ENCODE results near the gene HEG1.

DNA sequence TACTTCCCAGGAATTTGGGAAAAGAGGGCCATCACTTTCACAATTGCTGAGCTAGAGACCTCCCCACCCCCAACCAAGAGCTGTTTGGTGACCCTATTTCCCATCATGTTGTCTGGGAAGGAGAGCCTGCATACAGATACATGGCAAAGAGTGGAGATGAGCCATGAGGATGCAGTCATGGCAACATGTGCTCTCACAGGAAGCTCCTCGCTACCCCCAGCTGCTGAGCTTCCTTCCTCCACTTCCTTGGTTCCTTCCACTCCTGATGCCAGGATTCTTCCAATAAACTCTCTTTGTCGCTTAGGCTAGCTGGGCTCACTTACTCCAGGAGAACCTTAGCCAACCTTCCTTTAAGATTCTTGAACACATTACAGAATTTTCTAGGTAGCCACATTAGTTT is 72.9 kb downstream of the HEG1 start:
- TF ChIP-seq, protein P1, sequence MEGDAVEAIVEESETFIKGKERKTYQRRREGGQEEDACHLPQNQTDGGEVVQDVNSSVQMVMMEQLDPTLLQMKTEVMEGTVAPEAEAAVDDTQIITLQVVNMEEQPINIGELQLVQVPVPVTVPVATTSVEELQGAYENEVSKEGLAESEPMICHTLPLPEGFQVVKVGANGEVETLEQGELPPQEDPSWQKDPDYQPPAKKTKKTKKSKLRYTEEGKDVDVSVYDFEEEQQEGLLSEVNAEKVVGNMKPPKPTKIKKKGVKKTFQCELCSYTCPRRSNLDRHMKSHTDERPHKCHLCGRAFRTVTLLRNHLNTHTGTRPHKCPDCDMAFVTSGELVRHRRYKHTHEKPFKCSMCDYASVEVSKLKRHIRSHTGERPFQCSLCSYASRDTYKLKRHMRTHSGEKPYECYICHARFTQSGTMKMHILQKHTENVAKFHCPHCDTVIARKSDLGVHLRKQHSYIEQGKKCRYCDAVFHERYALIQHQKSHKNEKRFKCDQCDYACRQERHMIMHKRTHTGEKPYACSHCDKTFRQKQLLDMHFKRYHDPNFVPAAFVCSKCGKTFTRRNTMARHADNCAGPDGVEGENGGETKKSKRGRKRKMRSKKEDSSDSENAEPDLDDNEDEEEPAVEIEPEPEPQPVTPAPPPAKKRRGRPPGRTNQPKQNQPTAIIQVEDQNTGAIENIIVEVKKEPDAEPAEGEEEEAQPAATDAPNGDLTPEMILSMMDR (IDR thresholded peaks at IDR 0.05; ENCODE audit: low read depth, low read length): no peak
- no peak for TF ChIP-seq POLR2A (IDR thresholded peaks at IDR 0.05; ENCODE audit: extremely low read depth, insufficient read length)

All from NB4 (cell line).